ENCODE measurements around the gene PCK1. TPM values are rescaled to one million over a fixed set of nuclear protein-coding genes. Genes with fewer than 3 reads are reported as not detected.

Gene PCK1
- total RNA-seq, 1 experiment from 2014 or later = not detected

GRCh38 chr20:57580478-57581201 is 19.7 kb downstream of the PCK1 start:
- Histone ChIP-seq H3F3A (ENCODE audit: low read length, unreplicated experiment) (no peaks in the 10 kb centered on the region), H3K27ac (ENCODE audit: low read length) (no peak overlapping the region), H3K4me1 (ENCODE audit: insufficient read depth, low read length) (peaks cover 10% of the 10 kb centered on the region), H3K9ac (ENCODE audit: low read length) (no peak overlapping the region), H3K9me2 (replicated peaks; ENCODE audit: low read length) (no peaks in the 10 kb centered on the region), H3K4me3 (ENCODE audit: low read length) (no peak overlapping the region), H3K4me2 (ENCODE audit: low read length) (no peak overlapping the region), H4K20me1 (ENCODE audit: low read length) (no peaks in the 10 kb centered on the region), H3K79me2 (ENCODE audit: low read length) (no peaks in the 10 kb centered on the region), H2AFZ (ENCODE audit: low read length) (no peak overlapping the region), H3K9me3 (ENCODE audit: low read length) (no peaks in the 10 kb centered on the region), H3K36me3 (ENCODE audit: low read depth, low read length) (no peaks in the 10 kb centered on the region), H3K27me3 (ENCODE audit: low read length) (peaks cover 82% of the 10 kb centered on the region)
- POLR2A ChIA-PET (ENCODE audit: unreplicated experiment) = no interaction called here
- no peak for DNase-seq
- CTCF ChIA-PET = no interaction called here
- no peak for ATAC-seq
- no TSS peak for BruUV-seq (replicated peaks)
- TF ChIP-seq EZH2phosphoT487 (IDR thresholded peaks at IDR 0.05; ENCODE audit: borderline replicate concordance, low read length) (no peak), EZH2 (IDR thresholded peaks at IDR 0.05; ENCODE audit: low read length, unreplicated experiment) (no peak), CTCF (conservative IDR thresholded peaks at IDR 0.05; ENCODE audit: low read depth, low read length) (no peak)
- intact Hi-C loops (cut with micrococcal nuclease) = no loop called here

GRCh38 chr20:57581202-57582028 is 20.5 kb downstream of the PCK1 start:
- no peak overlapping the region for H3K4me3 ChIP-seq (ENCODE audit: low read length)
- H3K4me1 ChIP-seq (ENCODE audit: insufficient read depth, low read length) = peaks cover 10% of the 10 kb centered on the region
- H3K27ac ChIP-seq (ENCODE audit: low read length) = no peak overlapping the region
- H4K20me1 ChIP-seq (ENCODE audit: low read length) = no peaks in the 10 kb centered on the region
- no peaks in the 10 kb centered on the region for H3F3A ChIP-seq (ENCODE audit: low read length, unreplicated experiment)
- H3K79me2 ChIP-seq (ENCODE audit: low read length) = no peaks in the 10 kb centered on the region
- no peak for DNase-seq
- intact Hi-C loops (cut with micrococcal nuclease) = no loop called here
- H3K27me3 ChIP-seq (ENCODE audit: low read length) = peaks cover 77% of the 10 kb centered on the region
- no TSS peak for BruUV-seq (replicated peaks)
- no peak overlapping the region for H2AFZ ChIP-seq (ENCODE audit: low read length)
- no peak overlapping the region for H3K9ac ChIP-seq (ENCODE audit: low read length)
- H3K4me2 ChIP-seq (ENCODE audit: low read length) = no peak overlapping the region
- TF ChIP-seq EZH2 (IDR thresholded peaks at IDR 0.05; ENCODE audit: low read length, unreplicated experiment) (no peak), EZH2phosphoT487 (IDR thresholded peaks at IDR 0.05; ENCODE audit: borderline replicate concordance, low read length) (no peak), CTCF (conservative IDR thresholded peaks at IDR 0.05; ENCODE audit: low read depth, low read length) (no peak)
- ChIA-PET CTCF (no interaction called here), POLR2A (ENCODE audit: unreplicated experiment) (no interaction called here)
- H3K9me2 ChIP-seq (replicated peaks; ENCODE audit: low read length) = no peaks in the 10 kb centered on the region
- H3K36me3 ChIP-seq (ENCODE audit: low read depth, low read length) = no peaks in the 10 kb centered on the region
- H3K9me3 ChIP-seq (ENCODE audit: low read length) = no peaks in the 10 kb centered on the region
- no peak for ATAC-seq

DNA sequence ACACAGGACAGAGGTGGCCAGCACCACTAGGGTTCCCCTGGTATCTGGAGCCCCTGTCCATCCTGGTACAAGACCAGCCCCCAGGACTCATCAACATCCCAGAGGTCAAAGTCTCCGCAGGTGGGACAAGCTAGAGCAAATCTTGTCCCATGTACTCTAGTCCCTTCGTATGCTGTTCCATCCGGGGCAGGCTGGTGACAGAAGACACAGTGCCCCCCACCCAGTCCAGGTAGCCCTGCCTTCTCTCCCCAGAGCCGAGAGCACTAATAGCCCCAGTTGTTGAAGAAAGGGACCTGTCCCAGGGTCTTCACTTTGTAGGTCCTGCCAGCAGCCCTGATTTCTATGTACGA is 21.1 kb downstream of the PCK1 start:
- no peaks in the 10 kb centered on the region for H4K20me1 ChIP-seq (ENCODE audit: low read length)
- peaks cover 74% of the 10 kb centered on the region for H3K27me3 ChIP-seq (ENCODE audit: low read length)
- no peaks in the 10 kb centered on the region for H3K9me2 ChIP-seq (replicated peaks; ENCODE audit: low read length)
- ChIA-PET POLR2A (ENCODE audit: unreplicated experiment) (no interaction called here), CTCF (no interaction called here)
- H3K36me3 ChIP-seq (ENCODE audit: low read depth, low read length) = no peaks in the 10 kb centered on the region
- no peak for ATAC-seq
- no peak overlapping the region for H3K4me3 ChIP-seq (ENCODE audit: low read length)
- H3K27ac ChIP-seq (ENCODE audit: low read length) = no peak overlapping the region
- no peak for DNase-seq
- no peak for TF ChIP-seq CTCF (conservative IDR thresholded peaks at IDR 0.05; ENCODE audit: low read depth, low read length)
- TF ChIP-seq EZH2 (IDR thresholded peaks at IDR 0.05; ENCODE audit: low read length, unreplicated experiment) = no peak
- TF ChIP-seq EZH2phosphoT487 (IDR thresholded peaks at IDR 0.05; ENCODE audit: borderline replicate concordance, low read length) = no peak
- no peak overlapping the region for H2AFZ ChIP-seq (ENCODE audit: low read length)
- no peaks in the 10 kb centered on the region for H3K79me2 ChIP-seq (ENCODE audit: low read length)
- no peaks in the 10 kb centered on the region for H3K9me3 ChIP-seq (ENCODE audit: low read length)
- H3K9ac ChIP-seq (ENCODE audit: low read length) = no peak overlapping the region
- H3K4me2 ChIP-seq (ENCODE audit: low read length) = no peak overlapping the region
- H3F3A ChIP-seq (ENCODE audit: low read length, unreplicated experiment) = no peaks in the 10 kb centered on the region
- peaks cover 10% of the 10 kb centered on the region for H3K4me1 ChIP-seq (ENCODE audit: insufficient read depth, low read length)
- no TSS peak for BruUV-seq (replicated peaks)
- intact Hi-C loops (cut with micrococcal nuclease) = no loop called here
